Femur (tissue), 1 donor: ENCODE measurements around the gene CD70.
A peak's percentile ranks its signal among the peaks of the same experiment; 100 is the strongest.
"Not testable (repeated sequence)": the region's sequence is repeated elsewhere in the genome, so short reads cannot be mapped to it uniquely, and the experiment has no call there.

Source experiments
- DNase-seq: peaks from one replicate; pipeline ENCODE4 v3.0.0-alpha.2; 2017

The CD70 gene

DNA sequence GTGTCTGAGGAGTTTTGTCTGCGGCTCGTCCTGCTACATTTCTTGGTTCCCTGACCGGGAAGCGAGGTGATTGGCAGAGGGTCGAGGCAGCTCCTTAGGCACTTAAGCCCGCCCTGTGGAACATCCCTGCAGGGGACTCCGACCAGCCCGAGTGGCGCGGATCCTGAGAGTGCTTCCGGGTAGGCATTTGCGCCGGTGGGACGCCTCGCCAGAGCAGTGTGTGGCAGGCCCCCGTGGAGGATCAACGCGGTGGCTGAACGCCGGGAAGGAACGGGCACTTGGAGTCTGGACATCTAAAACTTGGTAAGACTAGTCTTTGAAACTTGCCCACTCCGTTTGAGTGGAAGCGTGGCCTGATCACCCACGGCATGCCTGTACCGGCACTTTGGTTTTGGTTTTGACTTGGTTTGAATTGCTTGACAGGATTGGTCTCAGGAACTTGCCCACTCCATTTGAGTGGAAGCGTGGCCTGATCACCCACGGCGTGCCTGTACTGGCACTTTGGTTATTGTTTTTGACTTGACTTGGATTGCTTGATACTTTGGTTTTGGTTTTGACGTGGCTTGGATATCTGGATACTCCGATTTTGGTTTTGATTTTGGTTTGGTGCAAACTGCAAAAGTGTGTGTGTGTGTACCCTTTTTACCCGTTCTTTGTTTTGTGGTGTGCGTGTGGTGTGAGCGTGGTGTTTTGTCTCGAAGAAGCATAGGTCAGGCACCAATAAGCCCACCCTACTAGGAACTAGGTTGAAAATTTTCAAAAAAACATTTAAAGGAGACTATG lies 6.7 kb upstream of the CD70 start:
- DNase-seq, result not testable (repeated sequence)

DNA sequence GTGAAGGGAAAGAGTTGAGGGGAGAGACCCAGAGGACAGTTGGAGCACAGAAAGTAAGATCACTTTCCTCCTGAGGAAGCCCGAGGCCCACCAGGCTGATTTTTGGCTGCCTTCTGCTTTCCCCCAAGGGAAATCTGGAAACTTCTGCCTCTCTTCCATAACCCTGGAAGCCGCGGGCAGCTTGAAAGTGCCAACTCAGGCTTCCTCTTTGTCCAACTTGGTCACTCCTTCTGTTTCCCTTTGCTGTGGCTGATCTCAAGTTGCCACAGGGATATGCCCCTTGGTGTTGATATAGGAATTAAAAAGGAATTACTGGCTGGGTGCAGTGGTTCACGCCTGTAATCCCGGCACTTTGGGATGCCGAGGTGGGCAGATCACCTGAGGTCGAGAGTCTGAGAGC lies 5.7 kb upstream of the CD70 start:
- no peak for DNase-seq

DNA sequence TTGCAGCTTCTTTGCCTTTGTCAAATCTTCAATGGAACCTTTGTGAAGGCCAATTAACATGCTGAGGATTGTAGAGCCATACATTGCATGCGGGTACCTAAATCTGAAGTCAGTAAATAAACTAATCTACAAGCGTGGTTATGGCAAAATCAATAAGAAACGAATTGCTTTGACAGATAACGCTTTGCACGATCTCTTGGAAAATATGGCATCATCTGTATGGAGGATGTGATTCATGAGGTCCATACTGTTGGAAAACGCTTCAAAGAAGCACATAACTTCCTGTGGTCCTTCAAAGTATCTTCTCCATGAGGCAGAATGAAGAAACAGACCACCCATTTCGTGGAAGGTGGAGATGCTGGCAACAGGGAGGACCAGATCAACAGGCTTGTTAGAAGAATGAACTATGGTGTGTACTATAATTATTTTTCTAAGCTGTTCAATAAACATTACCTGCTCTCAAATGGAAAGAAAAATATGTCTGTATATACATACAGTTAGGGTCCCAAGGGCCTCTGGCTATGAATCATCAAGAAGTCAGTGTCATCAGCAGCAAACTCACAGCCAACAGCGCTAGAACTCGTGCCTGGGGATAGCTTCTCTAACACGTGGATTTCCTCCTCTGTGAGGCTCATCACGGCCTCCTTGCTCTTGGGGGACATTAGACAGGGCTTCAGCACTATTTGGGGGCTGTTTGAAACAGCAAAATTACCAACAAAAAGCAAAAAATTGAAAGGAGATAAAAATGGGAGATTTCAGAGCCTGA lies 2.9 kb upstream of the CD70 start:
- DNase-seq, result no peak

DNA sequence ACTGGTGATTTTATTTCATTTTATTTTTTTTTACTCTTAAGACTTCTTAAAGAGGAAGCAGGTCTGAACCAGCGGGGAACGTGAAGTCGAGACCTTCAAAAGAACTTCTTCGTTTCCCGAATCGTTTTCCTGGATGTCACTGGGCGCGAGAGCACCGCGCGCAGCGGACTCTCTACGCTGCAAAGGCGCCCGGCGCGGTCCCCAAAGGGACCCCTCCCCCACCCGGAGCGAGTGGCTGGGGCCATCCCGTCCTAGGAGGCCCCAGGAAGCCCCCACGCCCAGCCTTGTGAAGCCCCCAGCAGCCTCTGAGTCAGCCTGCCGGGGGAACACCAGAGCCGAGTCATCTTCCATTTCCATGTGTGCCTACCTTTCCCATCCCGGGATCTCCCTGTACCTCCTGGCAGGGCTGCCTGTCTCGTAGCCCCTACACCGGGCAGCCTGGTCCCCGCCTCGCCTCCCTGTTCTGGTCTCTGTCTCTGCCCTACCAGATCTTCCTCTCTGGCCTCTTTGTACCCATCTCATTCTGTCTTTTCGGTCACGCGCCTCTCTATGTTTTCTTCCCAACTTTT lies 608 bp downstream of the CD70 start:
- no peak for DNase-seq

DNA sequence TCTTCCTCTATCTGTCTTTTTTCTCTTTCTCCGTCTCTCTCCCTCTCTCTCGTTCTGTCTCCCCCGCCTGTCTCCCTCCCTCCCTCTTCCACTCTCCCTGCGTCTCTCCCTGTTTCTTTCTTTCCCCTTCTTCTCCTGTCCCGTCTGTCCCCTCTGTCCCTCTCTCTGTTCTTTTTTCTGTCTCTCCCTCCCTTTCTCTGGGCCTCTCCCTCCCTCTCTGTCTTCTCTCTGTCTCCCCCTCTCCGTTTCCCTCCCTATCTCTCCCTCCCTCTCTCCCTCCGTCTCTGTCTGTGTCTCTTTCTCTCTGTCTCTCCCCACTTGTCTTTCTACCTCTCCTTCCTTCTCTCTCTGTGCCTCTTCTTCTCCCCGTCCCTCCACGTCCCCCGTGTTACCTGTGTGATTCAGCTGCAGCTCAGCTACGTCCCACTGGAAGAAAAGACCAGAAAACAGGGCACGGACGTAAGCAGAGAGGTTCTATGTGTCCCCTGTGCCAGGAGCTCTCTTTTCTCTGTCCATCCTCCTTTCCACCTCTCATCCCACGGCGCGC lies 1.2 kb downstream of the CD70 start:
- DNase-seq, result no peak

DNA sequence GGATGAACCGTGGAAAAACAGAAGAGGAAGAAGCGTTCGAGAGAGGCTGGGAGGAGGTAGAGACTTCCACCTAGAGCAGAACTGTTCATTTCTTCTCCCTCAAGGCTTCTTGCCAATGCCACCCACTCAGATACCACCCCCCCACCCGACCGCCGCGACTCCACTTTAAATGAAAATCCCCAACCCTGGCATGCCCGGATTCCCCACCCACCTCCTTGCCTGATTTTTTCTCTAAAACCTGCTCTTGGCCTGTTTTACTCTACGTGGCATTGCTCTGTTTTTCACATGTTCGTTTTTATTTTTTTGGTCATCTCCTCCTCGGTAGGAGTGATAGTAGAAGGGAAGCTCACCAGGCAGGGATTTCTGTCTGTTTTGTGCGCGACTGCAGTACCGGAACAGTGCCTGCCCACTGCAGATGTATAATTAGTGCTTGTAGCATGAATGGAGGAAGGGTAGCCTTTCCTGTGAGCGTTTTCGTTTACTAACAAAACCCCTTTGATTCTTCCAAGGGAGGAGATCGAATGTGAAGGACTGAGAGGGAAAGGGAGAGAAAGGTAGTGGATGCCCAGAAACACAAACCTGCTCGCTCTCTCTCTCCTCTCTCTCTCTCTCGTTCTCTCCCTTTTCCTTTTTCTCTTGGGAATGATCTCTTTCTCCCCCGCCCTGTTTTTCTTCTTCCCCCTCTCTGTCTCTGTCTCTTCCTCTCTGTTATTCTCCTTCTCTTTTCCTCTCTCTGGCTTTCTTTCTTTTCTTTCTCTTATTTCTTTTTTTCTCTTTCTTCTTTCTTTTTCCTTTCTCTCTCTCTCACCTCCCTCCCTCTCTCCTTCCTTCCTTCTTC lies 2.2 kb downstream of the CD70 start:
- no peak for DNase-seq

DNA sequence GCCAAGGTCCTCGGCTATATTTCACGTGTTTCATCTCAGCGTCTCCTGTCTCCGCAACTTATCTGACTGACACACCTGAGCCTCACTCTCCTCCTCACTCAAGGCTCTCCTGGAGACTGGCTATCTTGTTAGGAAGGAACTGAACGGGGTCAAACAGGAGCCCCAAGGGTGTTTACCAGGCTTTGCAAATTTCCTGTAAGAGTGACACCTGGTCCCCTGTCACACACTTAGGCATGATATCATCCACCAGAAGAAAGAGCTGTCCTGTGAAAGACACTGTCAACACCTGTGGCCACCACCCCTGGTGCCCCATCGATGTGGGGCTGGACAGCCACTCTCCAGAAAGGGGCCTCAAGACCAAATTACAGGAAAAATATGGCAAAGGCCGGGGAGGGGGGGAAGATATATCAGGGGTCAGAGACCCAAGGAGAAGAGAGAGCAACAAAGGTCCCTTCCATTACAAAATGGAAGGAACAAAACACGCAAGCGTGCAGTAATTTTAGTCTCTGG lies 2.9 kb downstream of the CD70 start:
- no peak for DNase-seq

DNA sequence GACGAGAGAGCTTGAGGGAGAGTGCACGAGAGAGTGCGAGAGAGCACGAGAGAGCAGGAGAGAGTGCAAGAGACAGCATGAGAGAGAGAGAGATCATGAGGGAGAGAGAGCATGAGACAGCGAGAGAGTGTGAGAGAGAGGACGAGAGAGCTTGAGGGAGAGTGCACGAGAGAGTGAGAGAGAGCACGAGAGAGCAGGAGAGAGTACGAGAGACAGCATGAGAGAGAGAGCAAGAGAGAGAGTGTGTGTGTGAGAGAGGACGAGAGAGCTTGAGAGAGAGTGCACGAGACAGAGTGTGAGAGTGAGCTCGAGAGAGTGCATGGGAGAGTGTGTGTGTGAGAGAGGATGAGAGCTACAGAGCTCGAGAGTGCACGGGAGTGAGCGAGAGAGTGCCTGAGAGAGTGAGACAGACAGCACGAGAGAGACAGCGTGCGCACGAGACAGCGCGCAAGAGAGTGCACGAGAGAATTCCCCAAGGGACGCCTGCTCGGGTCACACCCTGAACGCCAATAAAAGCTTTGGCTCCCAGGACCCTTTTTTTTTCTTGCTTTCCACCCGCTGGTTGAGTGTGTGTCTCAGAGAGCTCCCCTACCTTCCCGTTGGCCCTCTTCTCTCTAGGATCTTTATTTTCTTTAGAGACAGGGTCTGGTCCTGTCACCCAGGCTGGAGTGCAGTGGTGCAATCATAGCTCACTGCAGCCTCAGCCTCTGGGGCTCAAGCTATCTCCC lies 3.7 kb downstream of the CD70 start:
- no peak for DNase-seq

DNA sequence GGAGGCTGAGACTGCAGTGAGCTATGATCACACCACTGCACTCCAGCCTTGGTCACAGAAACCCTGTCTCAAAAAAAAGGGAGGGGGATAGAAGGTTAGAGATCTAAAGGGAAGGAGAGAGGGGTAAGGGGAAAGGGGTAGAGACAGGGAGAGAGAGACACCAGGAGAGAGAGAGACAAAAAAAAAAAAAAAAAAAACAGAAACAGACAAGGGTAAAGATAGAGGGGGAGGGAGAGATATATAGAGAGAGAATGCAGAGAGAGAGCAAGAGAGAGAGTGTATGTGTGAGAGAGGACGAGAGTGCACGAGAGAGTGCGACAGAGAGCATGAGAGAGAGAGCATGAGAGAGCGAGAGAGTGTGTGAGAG lies 4.2 kb downstream of the CD70 start:
- no peak for DNase-seq

DNA sequence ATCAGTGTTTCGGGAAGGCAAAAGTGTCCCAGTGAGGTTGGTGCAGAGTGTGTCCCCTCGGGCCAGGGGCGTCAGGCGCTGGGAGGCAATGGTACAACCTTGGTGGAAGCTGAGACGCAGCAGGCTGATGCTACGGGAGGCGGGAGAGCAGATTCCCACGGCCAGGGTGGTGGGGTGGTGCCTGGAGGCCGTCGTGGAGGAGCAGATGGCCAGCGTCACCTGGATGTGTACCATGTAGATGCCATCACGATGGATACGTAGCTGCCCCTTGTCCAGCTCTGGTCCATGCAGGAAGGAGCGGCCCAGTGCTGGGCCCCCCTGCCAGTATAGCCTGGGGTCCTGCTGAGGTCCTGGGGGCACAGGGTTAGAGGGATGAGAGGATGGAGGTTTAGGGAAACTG lies 4.9 kb downstream of the CD70 start:
- DNase-seq, result no peak

DNA sequence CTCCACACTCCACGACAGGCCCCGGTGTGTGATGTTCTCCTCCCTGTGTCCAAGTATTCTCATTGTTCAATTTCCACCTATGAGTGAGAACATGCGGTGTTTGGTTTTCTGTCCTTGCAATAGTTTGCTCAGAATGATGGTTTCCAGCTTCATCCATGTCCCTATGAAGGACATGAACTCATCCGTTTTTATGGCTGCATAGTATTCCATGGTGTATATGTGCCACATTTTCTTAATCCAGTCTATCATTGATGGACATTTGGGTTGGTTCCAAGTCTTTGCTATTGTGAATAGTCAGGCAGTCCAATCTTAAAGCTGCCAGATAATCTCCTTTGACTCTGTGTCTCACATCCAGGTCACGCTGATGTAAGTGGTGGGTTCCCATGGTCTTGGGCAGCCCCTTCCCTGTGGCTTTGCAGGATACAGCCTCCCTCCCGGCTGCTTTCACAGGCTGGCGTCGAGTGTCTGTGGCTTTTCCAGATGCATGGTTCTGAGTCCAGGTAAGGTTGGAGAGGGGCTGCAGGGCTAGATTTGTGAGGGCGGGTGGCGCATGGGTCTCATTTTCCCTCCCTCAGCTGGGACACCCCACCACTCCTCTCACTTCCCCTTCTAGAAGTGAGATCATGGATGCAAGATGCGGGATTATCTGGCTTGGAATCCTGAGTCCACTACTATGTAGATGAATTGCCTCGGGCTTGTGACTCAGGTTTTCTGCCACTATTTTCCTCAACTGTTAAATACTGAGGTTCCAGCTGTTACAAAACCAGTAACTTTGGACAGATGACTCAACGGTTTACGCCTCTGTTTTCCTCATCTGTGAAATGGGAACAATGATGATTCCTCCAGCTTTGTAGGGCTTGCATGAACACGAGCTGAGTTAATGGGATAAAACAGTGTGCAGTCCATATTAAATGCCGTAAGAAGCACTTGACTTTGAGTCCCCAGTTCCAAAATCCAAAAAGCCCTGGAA lies 8.2 kb downstream of the CD70 start:
- not testable (repeated sequence) for DNase-seq

DNA sequence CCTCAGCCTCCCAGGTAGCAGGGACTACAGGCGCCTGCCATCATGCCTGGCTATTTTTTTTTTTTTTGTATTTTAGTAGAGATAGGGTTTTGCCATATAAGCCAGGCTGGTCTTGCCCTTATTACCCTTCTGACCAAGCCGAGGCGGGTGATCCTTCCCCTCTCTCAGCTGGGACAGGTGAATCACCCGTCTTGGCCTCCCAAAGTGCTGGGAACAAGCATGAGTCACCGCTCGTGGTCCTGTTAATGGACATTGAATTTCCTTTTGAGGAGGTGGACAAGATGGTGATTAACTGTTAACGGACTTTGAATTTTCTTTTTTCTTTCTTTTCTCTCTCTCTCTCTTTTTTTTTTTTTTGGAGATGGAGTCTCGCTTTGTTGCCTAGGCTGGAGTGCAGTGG lies 10.6 kb downstream of the CD70 start:
- no peak for DNase-seq

DNA sequence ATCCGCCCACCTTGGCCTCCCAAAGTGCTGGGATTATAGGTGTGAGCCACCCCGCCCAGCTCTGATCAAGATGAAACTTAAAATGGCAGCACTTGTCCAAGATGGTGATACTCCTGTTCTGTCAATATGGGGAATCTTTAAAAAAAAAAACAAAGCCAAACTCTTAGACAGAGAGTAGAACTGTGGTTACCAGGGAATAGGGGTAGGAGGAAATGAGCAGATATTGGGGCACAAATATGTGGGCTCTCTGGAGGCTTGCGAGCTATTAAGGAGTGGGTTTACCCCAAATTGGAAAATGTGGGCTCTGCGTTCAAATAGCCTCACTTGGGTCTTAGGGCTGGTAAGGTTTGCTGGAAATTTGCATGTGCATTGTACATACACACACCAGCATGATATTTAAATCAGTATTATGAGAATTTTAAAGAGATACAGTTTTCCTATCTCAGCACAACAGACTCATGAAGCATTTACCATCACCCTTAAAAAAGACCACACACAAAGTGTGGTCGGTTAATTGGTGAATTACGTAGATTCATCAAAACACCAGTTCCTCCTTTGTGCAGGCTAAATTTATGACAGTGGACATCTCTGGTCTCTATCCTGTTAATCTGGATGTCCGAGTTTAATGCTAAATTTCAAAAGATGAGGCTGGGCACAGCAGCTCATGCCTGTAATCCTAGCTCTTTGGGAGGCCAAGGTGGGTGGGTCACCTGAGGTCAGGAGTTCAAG lies 11.3 kb downstream of the CD70 start:
- DNase-seq, result no peak

DNA sequence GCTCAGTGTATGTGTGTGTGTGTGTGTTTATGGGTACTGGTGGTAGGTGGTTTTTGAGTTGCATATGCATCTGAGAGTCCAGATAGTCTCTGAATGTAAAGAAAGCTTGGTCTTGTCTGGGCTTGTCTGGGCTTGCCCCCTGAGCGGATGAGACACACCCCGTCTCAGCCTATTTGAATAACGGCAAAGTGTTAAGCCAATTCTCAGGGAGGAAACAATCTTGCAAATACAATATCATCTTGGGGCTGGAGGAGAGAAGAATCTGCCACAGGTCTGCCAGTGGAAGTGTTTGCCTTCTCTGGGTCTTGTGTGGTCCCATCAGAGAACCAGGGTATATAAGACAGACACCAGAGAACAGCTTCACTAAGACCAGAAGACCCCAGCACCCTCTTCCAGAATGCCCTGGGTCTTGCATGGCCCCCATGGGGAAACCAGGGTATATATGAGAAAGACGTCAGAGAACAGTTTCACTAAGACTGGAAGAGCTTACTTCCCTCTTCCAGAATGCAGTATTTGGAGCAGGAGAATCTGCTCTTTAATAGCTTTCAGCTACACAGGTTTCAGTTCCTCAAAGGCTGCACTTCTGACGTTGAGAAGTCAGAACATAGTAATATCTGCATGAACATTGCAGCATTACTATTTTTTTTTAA lies 13.3 kb downstream of the CD70 start:
- DNase-seq, result no peak

DNA sequence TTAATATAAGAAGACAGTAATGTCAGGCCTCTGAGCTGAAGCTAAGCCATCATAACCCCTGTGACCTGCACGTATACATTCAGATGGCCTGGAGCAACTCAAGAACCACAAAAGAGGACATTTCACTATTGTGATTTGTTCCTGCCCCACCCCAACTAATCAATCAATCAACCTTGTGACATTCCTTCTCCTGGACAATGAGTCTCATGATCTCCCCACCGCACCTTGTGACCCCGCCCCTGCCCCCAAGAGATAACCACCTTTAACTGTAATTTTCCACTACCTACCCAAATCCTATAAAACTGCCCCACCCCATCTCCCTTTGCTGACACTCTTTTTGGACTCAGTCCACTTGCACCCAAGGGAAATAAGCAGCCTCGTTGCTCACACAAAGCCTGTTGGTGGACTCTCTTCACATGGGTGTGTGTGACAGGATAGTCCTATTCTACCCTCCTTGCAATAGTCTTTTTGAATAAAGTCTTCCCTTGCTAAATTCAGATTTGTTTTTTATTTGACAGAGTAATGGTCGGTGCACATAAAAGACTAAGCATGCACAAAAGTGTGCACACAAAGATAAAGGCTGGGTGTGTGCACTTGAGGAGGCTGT lies 14.0 kb downstream of the CD70 start:
- DNase-seq, result no peak

DNA sequence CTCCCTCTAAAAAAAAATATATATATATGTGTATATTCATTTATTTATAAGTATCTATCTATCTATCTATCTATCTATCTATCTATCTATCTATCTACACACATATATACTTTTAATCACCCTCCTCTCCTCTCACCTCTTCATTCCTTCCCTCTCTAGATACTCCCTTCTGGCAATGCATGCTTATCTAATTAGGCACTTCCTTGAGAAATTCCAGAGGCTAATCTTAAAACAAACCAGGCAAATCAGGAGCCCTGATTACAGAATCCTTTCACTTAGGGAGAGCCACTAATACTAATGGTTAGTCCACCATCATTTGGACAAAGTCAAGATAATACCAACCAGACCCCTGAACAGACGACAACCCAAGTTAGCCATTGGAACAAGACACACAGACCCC lies 17.6 kb downstream of the CD70 start:
- no peak for DNase-seq

DNA sequence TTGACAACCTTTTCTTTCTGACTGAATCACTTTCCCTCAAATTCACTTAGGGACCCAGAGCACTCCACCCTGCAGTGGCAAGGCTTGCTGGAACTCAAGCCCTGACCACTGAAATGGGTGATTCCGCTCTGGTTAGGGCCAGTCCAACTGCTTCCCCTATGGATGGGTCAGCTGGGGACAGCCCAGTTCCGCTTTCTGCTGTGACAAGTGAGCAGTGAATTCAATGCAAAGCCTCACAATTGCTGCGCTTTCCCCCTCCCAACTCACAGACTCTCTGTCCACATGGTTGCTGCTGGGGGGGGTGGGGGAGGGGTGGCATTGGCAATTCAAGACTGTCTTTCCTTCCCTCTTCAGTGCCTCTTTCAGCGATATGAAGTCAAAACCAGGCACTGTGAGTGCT lies 18.7 kb downstream of the CD70 start:
- DNase-seq, result peak; percentile 43

DNA sequence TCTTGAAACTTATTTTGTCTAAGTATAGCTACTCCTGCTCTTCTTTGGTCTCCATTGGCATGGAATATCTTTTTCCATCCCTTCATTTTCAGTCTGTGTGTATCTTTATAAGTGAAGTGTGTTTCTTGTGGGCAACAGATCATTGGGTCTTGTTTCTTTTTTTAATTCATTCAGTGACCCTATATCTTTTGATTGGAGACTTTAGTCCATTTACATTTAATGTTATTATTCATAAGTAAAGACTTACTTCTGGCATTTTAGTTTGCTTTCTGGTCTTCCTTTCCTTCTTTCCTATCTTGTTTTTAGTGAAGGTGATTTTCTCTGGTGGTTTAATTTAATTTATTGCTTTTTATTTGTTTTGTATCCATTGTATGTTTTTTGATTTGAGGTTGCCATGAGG lies 19.8 kb downstream of the CD70 start:
- DNase-seq, result no peak

DNA sequence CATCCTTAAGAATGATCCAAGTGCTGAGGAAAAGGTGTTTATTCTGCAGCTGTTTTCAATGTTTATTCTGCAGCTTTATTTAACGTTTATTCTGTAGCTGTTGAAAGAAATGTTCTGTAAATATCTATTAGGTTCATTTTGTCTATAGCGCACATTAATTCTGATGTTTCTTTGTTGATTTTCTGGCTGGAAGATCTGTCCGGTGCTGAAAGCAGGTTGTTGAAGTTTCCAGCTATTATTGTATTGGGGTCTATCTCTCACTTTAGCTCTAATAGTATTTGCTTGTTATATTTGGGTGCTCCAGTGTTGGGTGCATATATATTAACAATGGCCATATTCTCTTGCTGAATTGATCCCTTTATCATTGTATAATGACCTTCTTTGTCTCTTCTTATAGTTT lies 20.2 kb downstream of the CD70 start:
- no peak for DNase-seq
